ENCODE measurements around the gene GPR55. TPM values are rescaled to one million over a fixed set of nuclear protein-coding genes. Genes with fewer than 3 reads are reported as not detected.
"Not testable (repeated sequence)": the region's sequence is repeated elsewhere in the genome, so short reads cannot be mapped to it uniquely, and the experiment has no call there.

Gene GPR55
- 0.20 TPM for total RNA-seq

DNA sequence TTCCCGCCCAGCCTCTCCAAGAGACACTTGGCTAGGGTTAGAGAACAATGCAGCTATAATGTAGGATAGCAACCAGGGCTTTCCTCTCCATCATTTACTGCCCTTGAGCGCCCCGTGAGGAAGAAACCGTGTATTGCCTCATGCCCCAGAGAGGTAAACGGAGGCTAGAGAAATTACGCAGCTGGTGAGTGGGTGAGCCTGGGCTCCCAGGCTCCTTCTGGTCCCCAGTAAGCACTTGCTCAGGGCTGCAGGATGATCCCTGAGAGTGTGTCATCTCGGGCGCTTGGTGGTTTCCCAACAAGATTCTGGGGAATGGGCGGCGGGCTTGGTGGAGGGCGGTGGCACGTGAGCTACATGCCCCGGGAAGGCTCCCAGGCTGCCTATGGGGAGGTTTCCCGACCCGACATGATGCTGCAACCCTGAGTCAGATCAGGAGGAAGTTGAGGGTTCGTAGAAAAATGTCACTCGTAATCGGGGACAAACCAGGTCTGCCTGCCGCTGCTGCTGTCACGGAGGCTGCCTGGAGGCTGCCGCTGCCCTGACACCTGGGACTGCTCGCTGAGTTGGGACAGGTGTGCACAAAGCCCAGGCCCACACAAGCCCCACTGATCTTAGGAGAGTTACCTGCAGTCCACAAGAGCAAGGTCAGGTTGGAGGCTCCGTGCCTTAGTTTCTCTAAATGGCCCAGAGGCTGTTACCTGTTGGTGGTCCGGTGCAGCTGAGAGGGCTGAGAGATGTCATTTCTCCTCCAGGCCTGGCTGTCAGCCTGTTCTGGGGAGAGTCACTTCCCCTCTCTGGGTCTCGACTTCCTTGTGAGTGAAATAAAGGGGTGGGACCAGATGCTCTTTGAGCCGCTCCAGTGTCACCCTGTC lies at the start of gene GPR55:
Gene GPR55, minus strand, starts transcription at position 773 of the 872 bp plus-strand sequence. CDS start 14,280 bp downstream, outside the sequence.
- ATAC-seq = peak; percentile 9

DNA sequence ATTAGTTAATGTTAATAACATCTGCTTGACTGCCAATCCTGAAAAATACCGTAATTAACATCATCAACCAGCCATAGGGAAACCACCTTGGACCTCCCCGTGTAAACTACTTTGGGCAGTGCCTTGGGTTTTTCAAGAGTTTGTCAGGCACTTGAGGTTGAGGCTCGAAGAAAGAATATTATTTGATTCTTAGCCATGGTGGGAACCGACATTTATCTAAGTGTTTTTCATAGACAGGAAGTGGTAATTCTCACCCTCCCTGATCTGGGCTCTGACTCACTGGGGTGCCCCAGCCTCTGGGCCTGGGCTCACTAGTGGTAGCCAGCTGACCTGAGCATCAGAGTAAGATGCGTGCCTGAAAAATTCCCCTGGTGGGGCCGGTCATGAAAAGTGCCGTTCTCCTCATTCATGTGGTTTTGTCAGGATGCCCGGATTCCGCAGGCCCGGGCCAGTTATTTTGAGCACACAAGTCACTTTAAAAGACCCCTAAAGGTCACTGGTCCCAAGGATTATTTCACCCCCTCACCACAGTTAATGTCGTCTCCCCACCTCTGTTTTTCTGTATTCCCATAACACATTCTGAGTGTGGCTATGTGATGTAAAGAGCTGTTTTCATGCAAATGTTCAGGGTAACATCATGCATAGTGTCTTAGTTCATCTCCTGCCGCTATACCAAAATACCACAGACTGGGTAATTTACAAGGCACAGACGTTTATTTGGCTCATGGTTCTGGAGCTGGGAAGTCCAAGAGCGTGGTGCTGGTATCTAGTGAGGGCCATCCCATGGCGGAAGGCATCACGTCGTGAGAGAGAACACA lies 49.3 kb upstream of the GPR55 start:
- peak; percentile 48 for ATAC-seq

- ATAC-seq = no peak
Observed at GRCh38 chr2:230972046-230972445, 47.0 kb upstream of the GPR55 start.

DNA sequence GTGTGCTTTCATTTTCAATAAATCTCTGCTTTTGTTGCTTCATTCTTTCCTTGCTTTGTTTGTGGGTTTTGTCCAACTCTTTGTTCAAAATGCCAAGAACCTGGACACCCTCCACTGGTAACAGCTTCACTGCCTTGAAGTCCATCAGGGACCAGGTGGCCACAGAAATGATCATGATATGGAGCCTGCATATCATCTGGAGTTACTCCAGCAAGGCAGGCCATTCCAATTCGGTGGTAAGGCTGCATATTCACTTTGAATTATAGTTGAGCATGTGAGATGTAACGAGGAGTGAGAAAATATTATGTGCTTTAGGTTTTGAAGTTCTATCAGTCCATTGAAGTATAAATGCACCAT lies 44.6 kb upstream of the GPR55 start:
- ATAC-seq = no peak

- no peak for ATAC-seq
Observed at GRCh38 chr2:230968921-230969658, 44.0 kb upstream of the GPR55 start.

- not testable (repeated sequence) for ATAC-seq
Observed at GRCh38 chr2:230968314-230968713, 43.3 kb upstream of the GPR55 start.

DNA sequence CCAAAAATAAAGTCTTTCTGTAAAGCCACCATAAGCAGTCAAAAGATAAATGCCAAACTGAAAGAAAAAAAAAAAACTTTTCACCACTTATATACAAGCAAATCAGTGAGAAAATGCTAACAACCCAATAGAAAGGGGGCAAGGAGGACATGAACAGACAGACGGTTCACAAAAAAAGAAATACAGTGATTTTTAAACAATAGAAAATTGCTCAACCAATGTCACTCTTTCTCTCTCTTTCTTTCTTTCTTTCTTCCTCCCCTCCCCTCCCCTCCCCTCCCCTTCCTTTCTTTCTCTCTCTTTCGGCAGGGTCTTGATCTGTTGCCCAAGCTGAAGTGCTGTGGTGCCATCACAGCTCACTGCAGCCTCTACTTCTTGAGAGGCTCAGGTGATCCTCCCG lies 42.1 kb upstream of the GPR55 start:
- ATAC-seq = no peak

DNA sequence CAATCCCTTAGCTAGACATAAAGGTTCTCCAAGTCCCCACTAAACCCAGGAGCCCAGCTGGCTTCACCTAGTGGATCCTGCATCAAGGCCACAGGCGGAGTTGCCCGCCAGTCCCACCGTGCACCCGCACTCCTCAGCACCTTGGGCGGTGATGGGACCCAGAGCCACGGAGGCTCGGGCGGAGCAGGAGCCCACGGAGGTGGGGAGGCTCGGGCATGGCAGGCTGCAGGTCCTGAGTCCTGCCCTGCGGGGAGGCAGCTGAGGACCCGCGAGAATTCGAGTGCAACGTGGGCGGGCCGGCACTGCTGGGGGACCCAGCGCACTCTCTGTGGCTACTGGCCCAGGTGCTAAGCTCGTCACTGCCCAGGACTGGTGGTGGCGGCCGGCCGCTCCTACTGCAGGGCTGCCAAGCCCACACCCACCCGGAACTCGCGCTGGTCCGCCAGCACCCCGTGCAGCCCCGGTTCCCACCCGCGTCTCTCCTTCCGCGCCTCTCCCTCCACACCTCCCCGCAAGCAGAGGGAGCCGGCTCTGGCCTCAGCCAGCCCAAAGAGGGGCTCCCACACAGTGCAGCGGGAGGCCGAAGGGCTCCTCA lies 39.2 kb upstream of the GPR55 start:
- ATAC-seq = no peak

DNA sequence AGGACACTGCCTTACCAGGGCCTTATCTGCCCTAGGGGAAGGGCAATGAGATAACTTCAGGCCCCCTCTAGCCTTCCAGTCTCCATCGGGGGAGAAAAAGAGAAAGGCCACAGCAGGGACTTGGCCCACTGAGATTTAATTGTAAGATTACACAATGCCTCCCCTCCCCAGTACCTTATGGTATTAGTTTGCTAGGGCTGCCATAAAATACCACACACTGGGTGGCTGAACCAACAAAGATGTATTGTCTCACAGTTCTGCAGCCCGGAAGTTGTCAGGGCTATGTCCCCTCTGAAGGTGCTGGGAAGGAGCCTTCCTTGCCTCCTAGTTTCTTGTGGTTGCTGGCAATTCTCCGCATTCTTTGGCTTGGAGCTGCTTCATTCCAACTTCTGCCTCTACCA lies 36.0 kb upstream of the GPR55 start:
- no peak for ATAC-seq

- no peak for ATAC-seq
Observed at GRCh38 chr2:230960026-230960425, 35.0 kb upstream of the GPR55 start.

DNA sequence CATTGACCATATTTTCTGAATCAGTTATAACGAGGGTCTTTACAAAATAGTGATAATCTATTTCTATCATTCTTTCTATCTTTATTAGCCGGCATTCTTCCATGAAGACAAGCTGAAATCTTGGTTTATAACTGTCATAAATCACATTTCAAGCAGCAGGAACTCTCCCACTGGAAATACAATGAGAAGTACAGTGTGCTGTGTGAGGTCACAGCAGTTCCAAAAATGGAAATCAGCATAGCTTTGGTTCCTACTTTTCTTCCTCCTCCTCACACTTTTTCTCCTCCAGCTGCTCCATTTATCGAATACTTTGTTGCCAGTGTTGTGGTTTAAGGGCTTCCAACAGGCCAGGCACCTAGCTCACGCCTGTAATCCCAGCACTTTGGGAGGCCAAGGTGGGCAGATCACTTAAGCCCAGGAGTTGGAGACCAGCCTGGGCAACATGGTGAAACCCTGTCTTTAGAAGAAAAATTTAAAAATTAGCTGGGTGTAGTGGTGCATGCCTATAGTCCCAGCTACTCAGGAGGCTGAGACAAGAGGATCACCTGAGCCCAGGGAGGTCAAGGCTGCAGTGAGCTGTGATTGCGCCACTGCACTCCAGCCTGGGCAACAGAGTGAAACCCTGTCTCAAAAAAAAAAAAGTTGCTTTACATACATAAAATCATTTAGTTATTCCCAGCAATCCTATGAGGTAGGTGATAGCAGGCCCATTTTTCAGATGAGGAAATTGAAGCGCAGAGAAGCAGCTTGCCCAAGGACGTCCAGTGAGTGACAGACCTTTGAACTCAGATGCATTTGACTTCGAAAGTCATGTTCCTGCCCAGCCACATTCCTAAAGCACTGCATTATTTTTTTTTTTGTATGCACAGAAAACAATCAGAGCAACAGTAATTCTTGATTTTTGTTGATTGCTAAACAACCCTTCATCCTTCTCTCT lies 34.0 kb upstream of the GPR55 start:
- ATAC-seq = no peak

DNA sequence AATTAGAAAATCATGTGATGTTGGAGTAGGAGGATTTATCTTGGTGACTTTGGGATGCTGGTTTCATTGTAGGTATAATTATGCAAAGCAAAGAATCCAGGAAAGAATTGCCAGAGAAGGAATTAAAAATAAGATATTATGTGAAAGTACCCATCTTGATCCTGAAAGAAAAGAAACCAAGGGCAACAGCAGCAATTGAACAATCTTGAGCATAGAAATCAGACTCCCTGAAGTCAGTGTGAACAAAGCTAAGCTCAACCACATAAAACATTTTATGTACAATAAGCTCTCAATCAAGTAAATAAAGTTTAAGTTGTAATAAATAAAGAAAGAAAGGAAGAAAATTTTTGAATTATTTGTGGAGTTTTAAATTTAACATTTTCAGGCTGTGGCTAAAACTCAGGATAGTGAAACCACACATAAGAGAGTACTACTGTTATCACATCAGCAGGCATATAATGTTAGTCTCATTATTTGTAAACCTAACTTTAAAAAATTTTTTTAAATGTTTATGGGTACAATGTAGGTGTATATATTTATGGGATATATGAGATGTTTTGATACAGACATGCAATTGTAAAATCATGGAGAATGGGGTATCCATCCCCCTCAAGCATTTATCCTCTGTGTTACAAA lies 32.8 kb upstream of the GPR55 start:
- ATAC-seq = no peak

DNA sequence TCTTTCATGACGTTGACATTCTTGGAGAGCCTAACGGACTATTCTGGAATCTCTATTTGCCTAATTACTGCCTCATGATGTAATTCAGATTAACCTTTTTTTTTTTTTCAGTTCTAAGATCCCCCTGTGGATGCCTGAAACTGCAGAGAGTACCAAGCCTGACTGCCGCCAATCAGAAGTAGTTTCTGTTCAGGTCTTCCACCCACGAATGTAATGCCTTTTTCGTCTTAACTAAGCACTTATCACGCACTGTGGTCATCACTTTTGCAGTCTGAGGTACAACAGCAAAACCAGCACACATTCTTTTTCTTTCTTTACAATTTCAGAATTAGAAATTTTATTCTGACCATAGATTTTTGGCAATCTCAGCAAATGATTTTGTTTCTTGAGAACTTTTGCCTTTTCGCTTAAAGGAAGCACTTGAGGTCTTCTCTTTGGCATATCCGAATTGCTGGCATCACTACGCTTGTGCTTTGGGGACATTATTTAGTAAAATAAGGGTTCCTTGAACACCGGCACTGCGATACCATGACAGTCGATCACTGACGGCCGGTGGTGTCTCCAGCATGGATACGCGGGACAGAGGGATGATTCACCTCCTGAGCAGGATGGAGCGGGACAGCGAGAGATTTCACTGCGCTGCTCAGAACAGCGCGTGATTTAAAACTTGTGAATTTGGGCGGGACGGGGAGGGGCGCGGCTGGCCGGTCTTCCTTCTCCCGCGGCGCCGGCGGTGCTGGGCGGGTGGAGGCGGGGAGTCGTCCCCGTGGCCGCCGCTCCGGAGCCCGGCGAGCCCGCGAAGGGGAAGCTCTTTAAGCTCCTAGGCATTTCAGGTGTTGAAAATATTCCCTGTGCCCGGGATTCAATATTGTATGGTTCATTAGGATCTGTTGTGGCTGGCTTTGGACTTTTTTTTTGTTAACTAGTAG lies 32.0 kb upstream of the GPR55 start:
- peak; percentile 73 for ATAC-seq

DNA sequence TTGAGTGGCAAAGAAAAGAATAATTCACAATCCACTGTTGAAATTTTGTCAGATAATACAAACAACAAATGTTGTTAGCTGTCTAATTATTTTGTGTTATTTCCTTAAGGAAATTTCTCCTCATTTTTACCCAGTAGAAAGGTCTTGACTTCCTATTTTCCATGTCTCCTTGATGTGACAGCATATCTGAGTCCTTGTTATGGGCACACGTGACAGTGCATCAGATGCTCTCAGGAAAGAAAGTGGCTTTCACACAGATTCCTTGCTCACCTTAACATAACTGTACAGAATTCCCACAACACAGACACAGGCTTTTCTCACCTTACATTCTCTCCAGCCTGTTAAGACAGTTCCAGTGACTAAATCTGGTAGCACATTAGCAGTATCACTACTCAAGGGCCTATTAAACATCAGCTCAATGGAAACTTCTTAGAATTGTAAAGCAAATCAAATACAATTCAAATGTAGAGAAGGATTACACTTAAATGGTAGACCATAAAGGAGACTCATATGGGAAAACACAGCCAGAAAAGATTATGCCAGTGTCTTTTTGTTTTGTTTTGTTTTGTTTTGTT lies 30.2 kb upstream of the GPR55 start:
- ATAC-seq = no peak

DNA sequence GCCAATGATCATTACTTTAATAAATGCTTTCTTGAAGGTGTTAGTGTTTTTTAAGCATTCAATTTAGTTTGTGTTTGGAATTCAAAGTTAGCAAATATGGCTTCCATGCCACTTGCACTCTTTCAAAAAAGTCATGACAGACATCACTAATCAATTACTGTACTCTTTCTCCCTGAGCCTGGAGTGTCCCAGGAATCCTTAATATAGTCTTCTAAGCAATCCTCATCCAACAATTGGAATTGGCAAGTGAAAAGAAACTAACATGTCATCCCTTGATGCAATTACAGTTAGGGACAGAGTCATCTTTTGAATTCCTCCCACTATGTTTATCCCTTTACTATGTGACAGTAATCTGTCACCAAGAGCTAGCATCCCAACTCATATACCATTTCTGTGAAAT lies 29.7 kb upstream of the GPR55 start:
- no peak for ATAC-seq

DNA sequence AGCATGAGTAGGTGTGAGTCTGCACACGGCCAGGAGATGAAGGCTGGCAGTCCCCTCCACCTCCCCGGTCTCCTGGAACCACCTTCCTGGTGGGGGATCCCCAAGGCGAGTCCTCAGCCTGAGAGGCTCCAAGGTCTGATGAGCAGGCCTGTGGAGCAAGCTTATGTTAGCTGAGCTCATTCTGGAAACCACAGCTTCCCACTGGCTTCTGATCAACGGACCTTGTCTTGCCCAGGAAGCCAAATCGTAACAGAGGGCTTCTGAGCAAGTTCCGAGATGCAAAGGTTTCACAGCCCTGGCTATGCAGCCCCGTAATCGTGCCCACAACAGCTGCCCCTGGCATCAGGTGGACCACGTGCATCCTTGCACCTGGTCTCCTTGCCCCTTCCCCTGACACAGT lies 28.8 kb upstream of the GPR55 start:
- no peak for ATAC-seq

GRCh38 chr2:230952226-230952956 lies 27.3 kb upstream of the GPR55 start:
- no peak for ATAC-seq

- ATAC-seq = no peak
Observed at GRCh38 chr2:230951396-230951795, 26.4 kb upstream of the GPR55 start.

DNA sequence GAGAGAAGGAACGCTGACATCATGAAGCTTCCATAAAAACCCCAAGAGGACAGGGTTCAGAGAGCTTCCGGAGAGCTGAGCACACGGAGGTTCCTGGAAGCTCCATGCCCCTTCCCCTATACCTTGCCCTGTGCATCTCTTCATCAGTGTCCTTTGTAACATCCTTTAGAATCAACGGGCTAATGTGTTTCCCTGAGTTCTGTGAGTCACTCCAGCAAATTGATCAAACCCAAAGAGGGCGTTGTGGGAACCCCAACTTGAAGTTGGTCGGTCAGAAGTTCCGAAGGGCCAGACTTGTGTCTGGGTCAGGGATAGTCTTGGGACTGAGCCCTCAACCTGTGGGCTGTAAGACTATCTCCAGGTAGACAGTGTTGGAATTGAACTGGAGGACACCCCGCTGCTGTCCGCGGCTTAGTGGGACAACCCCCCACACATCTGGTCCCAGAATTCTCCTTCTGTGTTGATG lies 25.9 kb upstream of the GPR55 start:
- no peak for ATAC-seq
